Epidermal melanocyte (primary cell): Measurements from ENCODE around the gene CACNA2D3.
"Not testable (repeated sequence)": the region's sequence is repeated elsewhere in the genome, so short reads cannot be mapped to it uniquely, and the experiment has no call there.

ENCODE experiments used
- DNase-seq: peaks from one replicate; pipeline ENCODE4 v3.0.0; 2011; ENCODE audit warnings: low spot score; ENCODE audit not compliant: insufficient read length

The CACNA2D3 gene

GRCh38 chr3:54622678-54623077, 500.3 kb downstream of the CACNA2D3 start:
- no peak for DNase-seq

DNA sequence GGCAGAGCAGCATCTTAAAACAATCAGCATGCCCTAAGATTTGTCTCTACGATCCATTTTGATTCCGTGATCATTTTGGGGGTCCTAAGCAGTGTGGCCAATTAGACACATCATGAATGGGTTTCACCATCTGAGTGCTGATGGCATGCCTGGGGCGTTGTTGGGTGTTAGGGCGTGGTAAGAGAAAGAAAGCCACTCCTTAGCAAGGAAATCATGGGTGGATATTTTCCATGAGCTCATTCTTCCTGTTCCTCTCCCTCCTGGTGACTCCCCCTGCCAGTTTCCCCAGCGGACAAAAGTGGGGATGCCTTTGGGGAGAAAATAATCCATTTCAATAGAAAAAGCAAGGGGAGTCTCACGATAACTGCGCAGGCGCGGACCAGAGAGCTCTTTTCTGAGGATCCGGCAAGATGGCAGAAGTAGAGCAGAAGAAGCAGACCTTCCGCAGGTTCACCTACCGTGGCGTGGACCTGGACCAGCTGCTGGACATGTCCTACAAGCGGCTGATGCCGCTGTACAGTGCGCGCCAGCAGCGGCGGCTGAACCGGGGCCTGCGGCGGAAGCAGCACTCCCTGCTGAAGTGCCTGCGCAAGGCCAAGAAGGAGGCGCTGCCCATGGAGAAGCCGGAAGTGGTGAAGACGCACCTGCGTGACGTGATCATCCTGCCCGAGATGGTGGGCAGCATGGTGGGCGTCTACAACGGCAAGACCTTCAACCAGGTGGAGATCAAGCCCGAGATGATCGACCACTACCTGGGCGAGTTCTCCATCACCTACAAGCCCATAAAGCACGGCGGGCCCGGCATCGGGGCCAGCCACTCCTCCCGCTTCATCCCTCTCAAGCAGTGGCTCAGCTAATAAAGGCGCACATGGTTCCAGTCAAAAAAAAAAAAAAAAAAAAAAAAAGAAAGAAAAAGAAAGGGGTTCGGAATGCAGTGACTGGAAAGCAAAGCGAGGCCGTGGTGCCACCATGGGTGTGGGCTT, 503.7 kb downstream of the CACNA2D3 start:
- DNase-seq: no peak

- DNase-seq: no peak
These were observed 506.6 kb downstream of the CACNA2D3 start for GRCh38 chr3:54628888-54629441.

DNA sequence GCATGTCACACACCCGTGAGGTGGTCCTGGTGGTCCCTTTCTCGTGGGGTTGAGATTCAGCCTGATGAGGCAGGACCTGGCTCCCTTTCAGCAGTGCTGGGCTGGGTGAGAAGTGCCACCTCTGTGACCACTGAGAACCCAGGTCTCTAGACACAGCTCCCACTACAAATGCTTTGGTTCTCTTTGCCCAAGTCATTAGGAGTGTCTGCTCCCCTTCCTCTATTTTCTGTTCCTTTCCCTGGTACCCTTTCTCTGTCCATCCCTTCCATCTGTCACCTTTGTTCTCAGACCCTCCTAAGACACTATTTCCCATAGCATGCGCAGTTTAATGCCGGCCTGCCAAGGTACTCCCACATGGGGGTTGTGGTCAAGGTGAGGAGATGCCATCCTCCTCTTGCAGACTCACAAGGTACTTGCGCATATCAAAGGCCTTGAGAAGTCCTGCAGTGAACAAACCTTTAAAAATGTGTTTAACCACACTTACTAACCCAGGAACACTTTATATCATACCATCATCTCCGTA, 507.8 kb downstream of the CACNA2D3 start:
- no peak for DNase-seq

GRCh38 chr3:54631001-54631400, 508.6 kb downstream of the CACNA2D3 start:
- DNase-seq: not testable (repeated sequence)

- no peak for DNase-seq
These were observed 509.4 kb downstream of the CACNA2D3 start for GRCh38 chr3:54631516-54632325.

- DNase-seq: no peak
These were observed 509.9 kb downstream of the CACNA2D3 start for GRCh38 chr3:54632326-54632665.

DNA sequence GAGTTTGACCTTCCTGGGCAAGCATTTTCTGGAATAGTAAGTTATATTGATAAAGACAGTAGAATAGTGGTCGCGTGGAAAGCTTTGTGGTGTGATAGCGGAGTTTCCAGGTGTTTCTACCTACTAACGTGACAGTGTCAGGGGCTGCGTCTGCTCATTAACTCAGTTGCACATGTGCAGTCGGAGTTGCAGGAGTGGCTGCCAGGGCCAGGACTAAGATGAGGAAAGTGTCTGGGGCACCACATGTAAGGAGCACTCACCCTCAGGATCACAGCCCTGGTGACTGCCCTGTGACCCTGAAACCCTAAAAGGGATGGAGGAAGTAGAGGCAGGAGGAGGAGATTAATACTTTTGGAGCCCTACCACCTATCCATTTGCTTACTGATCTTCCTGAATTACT, 510.5 kb downstream of the CACNA2D3 start:
- DNase-seq: no peak

GRCh38 chr3:54633444-54634121, 511.2 kb downstream of the CACNA2D3 start:
- DNase-seq: no peak

GRCh38 chr3:54634122-54634469, 511.7 kb downstream of the CACNA2D3 start:
- no peak for DNase-seq

GRCh38 chr3:54639790-54640372, 517.5 kb downstream of the CACNA2D3 start:
- not testable (repeated sequence) for DNase-seq

DNA sequence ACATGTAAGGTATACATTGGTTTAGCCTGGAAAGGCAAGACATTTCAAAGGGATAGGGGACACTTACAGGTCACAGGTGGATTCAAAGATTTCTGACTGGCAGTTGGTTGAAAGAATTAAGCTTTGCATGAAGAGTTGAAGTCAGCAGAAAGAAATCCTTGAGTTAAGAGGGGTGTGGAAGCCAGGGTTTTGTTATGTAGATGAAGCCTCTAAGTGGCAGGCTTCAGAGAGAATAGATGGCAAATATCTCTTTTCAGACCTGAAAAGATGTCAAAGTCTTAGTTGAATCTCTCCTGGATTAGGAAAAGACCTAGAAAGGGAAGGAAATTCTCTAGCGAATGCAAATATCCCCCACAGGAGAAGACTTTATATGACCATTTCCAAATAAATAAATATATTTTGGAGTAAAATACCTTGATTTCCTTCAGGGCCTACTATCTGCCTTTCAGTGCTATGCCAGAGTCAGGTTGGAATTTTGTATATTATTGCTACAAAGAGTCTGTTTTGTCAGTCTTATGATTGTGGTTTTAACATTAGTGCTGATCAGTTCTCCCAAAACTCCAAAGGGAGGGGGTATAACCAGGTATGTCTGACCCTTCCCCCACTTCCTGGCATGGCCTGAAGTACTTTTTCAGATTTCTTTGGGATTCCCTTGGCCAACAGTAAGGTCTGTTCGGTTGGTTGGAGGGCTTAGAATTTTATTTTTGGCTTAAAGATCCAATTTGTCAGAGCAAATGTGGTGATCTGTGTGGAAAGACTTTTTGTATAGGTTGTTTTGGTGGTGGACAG, 519.1 kb downstream of the CACNA2D3 start:
- no peak for DNase-seq

GRCh38 chr3:54642147-54642546, 519.8 kb downstream of the CACNA2D3 start:
- DNase-seq: no peak

DNA sequence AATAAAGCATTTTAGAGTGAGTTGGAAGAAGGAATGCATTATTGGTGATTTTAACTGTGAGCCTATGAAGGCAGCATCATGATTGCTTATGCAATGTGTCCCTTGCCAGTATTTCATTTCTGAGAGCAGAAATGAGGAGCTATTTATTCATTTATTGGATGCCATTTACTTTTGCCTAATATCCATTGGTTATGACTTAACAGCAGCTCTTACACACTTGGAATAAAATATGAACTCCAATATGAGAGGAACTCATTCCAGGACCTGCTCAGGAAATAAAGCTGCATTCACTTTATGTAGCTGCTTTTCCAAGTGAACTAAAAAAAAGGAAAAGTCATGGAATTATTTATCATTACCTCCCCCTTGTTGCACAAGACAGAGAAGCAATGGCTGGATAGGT, 525.4 kb downstream of the CACNA2D3 start:
- DNase-seq: no peak

DNA sequence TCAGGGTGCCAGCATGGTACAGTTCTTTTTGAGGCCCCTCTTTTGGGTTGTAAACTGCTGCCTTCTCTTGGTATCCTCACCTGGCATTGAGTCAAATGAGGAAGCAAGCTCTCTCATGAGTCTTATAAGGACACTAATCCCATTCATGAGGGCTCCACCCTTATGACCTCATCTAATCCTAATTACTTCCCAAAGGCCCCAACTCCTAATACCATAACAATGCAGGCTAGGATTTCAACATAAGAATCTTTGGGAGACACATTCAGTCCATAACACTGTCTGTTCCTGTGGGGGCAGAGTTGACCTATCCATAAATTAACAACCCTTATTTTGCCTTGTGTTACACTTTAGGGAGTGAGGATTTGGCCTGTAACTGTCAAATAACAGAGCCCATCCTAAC, 527.2 kb downstream of the CACNA2D3 start:
- no peak for DNase-seq

GRCh38 chr3:54653456-54654195, 531.3 kb downstream of the CACNA2D3 start:
- DNase-seq: no peak

GRCh38 chr3:54654776-54655175, 532.4 kb downstream of the CACNA2D3 start:
- DNase-seq: no peak

GRCh38 chr3:54659347-54659746, 537.0 kb downstream of the CACNA2D3 start:
- no peak for DNase-seq

- DNase-seq: no peak
These were observed 538.4 kb downstream of the CACNA2D3 start for GRCh38 chr3:54660714-54661132.
